ENCODE results near the gene LRRC18.

GRCh38 chr10:48885376-48885775, 54.3 kb downstream of the LRRC18 start:
- no peak for TF ChIP-seq CTCF (IDR thresholded peaks at IDR 0.05)
- no peak for TF ChIP-seq EZH2 (IDR thresholded peaks at IDR 0.05; ENCODE audit: borderline replicate concordance, insufficient read depth, low read depth, low read length, poor library complexity, severe bottlenecking)
